Renal pelvis (tissue), 12 donors: ENCODE results near the gene CPN2. TPM values are rescaled to one million over a fixed set of nuclear protein-coding genes. Genes with fewer than 3 reads are reported as not detected.

Experiments used
- DNase-seq: peaks from one replicate; pipeline ENCODE4 v3.0.0-alpha.2; 2013
- long read RNA-seq, 16 experiments: transcript quantifications; one replicate each; lab custom pipeline, GENCODE V29; 2026
- polyA plus RNA-seq, 3 donors: library from polyadenylated mRNA; unstranded; fragments of 120-200 nt; gene quantifications; one replicate each; pipeline ENCODE4 v1.2.1, GENCODE V29; 2013; ENCODE audit not compliant: insufficient read length in 3 of 3

The CPN2 gene, protein sequence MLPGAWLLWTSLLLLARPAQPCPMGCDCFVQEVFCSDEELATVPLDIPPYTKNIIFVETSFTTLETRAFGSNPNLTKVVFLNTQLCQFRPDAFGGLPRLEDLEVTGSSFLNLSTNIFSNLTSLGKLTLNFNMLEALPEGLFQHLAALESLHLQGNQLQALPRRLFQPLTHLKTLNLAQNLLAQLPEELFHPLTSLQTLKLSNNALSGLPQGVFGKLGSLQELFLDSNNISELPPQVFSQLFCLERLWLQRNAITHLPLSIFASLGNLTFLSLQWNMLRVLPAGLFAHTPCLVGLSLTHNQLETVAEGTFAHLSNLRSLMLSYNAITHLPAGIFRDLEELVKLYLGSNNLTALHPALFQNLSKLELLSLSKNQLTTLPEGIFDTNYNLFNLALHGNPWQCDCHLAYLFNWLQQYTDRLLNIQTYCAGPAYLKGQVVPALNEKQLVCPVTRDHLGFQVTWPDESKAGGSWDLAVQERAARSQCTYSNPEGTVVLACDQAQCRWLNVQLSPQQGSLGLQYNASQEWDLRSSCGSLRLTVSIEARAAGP
- under 1 TPM; 0.41 to 0.74 (median 0.62) TPM for polyA plus RNA-seq
- long read RNA-seq, donor 1, result 0 reads
- long read RNA-seq, donor 2, result 0 reads
- long read RNA-seq, donor 3, result 0 reads
- long read RNA-seq, donor 4, result 0 reads
- long read RNA-seq, donor 5, result 0 reads
- long read RNA-seq, donor 6, result 0 reads
- long read RNA-seq, donor 7, result 0 reads
- long read RNA-seq, donor 8, partial matches to known transcripts, result 0 of 1 reads
- long read RNA-seq, donor 8, other reads (novel, unspliced or antisense), result 0 of 1 reads
- long read RNA-seq, donor 9, result 0 reads
- long read RNA-seq, donor 10, result 0 reads
- long read RNA-seq, donor 11, result 0 reads
- long read RNA-seq, donor 12, result 0 reads
- long read RNA-seq, donor 13, result 0 reads
- long read RNA-seq, donor 14, result 0 reads
- long read RNA-seq, donor 15, result 0 reads
- long read RNA-seq, donor 16, result 0 reads

DNA sequence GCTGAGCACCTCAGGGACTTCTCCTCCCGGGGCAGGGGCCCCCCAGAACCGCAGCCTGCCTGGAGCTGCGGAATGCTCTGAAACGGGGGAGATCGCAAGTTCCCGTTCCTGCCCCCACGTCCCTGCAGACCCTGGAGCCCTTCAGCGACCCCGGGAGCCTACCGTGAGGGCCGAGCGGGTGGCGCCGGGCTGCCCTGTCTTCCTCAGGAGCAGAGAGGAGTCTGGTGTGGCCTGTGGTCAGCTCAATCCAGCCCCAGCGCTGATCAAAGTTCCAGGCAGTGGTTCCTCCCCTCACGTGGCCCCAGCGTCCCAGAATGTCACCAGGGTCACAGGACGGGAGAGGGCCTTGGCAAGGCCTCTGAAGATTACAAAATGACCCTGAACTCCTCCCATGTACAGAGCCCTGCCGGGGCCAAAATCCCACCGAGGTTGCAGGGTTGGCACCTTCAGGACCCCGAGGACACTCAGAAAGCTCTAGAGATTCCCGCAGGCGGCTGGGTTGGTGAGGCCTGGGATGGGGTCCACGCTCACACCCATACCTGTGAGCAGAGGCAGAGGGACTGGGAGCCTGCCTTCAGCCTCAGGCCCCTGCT lies at the start of gene CPN2:
Gene CPN2, minus strand, starts transcription at position 249 of the 593 bp plus-strand sequence. CDS start 8,626 bp downstream, outside the sequence.
- no peak for DNase-seq

DNA sequence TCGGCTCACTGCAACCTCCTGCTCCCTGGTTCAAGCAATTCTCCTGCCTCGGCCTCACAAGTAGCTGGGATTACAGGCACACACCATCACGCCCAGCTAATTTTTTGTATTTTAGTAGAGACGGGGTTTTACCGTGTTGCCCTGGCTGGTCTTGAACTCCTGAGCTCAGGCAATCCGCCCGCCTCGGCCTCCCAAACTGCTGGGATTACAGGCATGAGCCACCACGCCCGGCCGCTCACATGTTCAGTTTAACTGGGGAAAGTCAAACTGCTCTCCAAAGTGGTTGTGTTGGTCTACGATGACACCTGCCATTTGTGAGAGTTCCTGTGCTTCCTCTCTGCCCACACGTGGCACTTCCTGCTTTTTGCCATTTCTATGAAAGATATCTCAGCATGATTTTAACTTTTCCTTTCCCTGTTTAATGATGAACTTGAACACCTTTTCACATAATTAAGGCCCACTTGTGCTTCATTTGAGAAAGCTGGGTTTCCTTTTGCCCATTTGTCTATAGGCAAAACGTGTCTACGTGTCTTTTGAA lies 48.8 kb upstream of the CPN2 start:
- DNase-seq, result no peak

DNA sequence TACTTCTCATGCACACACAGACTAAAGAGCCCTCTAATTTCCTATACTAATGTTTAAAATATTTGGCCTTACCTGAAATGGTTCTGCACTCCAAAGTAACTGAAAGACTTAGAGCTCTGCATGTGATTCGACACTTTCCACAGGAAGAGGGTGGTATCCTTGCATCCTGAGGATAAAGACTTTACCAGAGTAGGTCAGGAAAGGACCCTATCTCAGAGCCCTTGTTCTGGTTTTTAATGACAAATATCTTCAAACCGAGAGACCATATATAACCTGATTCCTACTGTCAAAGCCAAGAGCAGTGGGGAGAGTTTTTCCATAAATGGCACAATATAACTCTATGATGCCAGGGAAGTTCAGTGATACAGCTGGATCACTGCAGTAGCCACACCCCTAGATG lies 48.0 kb upstream of the CPN2 start, which contains the start of gene GP5:
Gene GP5, minus strand, starts transcription at position 101 of the 400 bp plus-strand sequence. CDS start 984 bp downstream, outside the sequence.
- DNase-seq, result no peak

DNA sequence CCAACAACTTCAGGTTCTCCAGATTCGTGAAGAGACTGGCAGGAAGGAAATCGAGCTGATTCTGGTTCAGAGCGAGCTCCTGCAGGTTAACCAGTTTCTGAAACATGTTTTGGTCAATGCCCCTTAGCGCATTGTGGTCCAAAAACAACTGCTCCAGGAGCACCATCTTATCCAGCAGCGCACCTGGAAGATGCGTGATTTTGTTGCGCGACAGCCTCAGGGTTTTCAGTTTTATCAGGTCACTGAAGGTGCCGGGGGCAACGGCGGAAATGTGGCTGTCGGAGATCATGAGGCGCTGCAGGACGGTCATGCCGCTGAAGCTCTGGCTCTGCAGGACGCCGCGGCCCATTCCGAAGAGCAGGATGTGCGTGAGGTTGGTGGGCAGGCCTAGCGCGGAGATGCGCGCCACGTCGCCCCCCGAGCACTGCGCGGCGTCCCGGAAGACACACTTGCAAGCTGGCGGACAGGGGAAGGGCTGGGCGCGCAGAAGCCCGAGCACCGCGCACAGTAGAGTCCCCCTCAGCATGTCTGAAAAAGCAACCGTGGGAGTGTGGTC lies 46.7 kb upstream of the CPN2 start:
- no peak for DNase-seq

DNA sequence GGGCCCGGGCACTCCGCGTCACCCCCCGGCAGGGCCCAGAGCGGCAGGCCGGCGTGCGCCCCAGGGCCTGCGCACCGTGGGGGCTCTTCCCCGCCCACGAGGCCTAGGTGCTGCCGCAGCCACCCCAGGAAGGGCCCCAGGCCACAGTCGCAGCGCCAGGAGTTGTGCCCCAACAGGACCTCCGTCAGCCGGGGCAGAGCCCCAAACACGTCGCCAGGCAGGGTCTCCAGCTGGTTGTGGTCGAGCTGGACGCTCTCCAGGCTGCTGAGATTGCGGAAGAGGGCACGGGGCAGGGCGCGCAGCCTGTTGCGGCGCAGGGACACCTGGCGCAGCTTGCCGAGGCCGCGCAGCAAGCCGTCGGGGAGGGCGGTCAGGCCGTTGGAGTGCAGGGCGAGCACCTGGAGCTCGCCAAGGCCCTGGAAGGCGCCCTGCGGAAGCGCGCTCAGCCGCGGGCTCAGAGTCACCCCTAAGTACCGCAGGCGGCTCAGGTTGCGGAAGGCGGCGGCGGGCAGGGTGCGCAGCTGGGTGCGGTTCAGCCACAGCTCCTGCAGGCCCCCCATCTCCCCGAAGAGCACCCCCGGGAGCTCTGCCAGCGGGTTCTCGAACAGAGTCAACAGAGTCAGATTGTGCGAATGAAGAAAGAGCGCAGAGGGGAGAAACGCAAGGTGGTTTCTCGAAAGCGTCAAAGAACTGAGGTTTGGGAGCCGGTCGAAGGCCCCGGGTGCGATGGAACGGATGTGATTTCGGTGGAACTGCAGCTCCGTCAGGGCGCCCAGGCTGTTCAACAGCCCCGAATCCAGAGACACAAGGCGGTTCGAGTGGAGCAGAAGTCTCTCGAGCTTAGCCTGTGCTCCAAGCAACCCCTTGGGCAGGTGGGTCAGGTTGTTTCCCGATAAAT lies 46.0 kb upstream of the CPN2 start:
- DNase-seq, result no peak

DNA sequence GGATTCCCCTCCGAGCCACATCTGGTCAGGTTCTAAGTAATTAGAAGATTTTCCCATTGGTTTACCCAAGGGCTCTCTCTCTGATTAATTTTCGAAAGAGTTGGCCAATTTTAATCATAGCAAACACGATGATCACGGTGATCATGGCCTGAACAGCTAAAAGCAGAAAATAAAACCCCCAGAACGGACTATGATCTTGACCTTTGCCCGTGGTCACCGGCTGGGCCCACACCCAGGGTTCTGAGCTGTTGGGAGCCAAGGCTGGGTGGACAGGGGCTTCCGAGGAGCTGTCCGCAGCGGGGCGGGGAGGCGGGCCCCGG lies 45.4 kb upstream of the CPN2 start:
- DNase-seq, result no peak

DNA sequence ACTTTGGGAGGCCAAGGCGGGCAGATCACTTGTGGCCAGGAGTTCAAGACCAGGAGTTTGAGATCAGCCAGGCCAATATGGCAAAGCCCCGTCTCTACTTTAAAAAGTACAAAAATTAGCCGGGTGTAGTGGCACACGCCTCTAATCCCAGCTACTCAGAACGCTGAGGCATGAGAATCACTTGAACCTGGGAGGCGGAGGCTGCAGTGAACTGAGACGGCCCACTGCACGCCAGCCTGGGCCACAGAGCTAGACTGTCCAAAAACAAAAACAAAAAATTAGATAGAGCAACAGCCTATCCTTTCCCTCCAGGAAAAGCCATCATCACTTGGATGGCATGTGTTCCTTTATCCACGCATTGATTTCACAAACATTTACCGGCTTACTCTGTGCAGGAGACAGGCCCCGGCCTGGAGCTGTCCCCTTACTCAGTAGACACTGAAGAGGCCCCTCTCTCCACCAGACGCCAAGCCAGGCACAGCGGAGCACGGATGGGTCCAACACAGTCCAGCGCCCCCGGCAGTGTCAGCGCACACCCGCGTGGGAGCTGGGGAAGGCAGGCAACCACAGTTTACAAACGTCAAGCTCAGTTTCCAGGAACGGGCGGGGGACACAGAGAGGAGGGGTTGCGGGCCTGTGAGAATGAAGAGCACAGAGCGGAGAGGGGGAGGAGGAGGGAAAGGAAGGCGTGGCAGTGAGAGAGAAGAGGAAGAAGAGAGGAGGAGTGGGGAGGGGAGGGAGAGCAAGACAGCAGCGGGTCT lies 44.8 kb upstream of the CPN2 start:
- peak; percentile 82 for DNase-seq

DNA sequence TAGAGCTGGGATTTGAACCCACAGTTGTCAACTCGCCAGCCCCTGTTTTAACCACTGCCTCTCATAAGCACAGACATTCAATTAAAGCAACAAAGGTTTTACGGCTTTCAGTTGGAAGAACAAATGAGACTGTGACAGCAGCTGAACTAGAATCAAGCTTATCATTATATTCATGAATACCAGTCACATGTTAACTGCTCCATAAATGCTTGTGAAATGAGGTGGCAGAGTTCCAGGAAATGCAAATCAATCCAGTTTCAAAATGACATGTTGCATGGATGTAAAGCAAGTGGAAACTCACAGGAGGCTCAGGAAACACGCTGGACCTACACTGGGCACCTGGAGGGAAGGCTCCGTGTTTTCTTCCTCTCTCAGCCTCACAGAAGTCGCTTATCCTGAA lies 44.1 kb upstream of the CPN2 start:
- DNase-seq, result no peak

DNA sequence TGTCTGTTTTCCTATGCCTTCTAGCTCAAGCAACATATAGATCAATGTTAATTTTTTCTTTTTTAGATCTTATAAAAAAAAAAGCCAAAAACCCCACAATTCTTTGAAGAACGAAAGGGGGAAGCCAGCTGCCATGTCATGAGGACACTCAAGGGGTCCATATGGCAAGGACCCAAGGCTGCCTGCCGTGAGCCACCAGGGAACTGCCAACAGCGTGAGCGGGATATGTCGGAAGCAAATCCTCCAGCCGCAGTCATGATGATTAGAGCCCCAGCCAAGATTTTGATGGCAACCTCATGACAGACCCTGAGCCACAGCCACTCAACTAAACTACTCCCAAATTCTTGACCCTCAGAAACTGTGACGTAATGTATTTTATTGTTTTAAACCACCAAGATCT lies 41.4 kb upstream of the CPN2 start:
- DNase-seq, result no peak

DNA sequence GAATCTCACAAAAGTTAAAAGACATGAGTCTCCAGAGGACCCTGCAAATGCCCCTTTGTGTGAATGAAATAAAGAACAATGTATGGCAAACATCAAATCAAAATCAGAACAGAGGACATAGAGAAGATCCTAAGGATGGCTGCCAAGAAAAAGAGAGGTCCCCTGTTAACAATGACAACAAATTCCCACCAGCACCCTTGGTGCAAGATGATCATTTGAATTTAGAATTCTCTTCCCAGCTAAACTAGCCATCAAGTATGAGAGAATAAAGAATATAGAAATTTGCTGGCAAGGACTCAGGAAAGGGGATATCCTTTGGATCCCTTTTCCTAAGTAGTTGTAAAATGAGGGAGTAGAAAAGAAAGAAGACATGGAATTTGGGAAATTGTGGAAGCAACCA lies 39.7 kb upstream of the CPN2 start:
- no peak for DNase-seq

DNA sequence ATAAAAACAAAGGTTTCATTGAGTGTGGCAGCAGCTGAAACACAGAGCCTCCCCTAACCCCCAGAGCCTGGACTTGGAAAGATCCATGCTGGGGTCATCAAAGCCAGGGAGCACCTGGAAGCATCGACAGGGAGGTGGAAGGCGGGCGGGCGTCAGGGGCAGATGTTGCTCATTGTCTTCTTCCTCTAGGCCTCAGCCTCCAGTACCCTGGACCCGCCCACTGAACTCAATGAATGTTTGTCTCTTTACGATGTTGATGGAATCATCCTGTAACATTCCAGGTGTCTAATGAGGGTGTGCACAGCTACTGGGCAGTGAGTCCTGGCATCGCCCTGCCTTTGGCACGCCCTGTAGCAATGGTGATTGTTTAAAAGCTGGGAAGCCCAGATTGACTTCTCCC lies 38.1 kb upstream of the CPN2 start:
- DNase-seq, result no peak

DNA sequence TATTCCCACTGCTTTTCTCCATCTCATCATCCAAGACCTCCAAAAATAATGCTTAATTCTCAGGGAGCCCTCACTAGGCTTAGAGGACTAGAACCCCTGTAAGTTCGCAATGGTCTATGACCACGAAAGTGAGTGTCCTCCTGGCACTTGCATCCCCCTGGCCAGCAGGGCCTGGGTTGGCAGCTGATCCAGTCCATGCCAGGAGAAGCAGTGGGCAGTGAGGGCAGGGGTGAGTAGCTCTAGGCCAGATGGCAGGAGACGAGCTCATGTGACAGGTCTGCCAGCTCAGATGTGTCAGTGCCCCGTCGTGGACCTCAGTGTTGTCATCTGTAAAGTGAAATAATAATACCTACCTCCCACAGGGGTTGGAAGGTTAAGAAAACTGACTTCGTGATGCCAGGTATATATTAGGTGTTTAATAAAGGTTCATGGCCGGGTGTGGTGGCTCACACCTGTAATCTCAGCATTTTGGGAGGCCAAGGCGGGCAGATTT lies 36.8 kb upstream of the CPN2 start:
- DNase-seq, result no peak

DNA sequence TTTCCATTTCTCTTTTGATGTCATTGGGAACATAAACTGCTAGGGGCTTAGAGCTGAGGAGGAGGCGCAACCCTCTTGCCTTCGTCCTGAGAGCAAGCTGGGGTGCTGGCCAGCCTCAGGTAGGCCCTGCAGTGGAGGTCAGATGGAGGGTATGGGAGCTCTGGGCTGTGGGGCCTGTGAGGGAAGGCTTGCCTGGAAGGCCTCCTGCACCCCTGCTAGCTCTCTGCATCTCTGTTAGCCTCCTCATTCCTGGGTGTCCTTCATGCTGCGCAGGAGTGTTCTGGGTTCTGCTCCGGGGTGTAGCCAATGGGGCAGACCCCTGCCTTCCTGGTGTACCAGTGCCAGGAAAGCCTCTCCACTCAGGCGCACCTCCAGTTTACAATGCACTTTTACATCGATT lies 36.1 kb upstream of the CPN2 start:
- DNase-seq, result no peak

DNA sequence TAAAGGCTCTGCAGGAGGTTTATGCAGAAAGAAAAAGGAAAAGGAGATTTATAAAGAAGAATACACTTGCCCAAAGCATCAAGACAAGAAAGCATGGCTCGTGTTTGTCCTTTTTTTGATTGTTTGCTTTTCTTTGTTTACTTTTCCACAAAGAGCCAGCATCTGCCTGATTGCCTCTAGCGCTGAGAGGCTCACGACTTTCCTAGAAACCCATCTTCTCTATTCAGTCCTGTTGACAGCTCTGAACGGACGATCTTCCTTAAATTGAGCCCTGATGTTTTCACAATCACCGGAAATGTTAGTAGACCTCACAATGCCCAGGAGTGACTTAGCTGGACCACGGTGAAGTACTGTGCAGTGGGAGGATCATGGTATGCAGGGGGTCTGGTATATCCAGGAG lies 35.5 kb upstream of the CPN2 start:
- DNase-seq, result no peak

DNA sequence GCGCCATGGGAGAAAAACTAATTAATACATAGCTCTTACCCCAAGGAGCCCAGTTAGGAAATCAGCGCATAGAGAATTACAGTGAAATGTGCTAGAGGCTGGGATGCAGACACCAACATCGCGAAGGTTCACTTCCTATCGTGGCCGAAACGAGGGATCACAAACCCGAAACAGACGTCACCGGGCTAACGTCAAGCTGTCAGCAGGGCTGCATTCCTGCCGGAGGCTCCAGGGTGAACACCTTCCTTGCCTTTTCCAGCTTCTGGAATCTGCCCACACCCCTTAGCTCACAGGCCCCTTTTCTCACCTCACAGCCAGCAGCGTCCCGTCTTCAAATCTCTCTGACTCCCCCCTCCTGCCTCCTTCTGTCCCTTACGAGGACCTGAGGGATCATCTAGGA lies 34.9 kb upstream of the CPN2 start:
- DNase-seq, result no peak

DNA sequence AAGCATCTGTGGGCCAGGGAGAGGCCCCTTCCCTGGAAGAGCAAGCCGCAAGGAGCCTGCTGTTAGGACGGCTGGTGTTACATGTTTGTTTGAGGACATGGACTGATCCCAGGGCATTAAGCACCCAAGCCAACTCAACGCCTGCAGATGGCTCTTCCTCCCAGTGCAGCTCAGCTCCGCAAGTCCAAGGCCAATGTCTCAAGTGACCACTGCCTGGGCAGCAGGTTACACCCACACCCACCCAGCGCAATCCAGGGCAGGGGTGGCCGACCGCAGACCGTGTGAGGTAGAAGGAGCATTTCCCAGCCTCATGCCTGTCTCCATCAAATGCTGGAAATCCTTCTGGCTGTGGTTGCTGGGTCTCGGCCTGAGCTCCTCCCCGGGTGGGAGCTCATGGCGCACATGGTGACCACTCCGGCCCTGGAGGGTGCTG lies 33.5 kb upstream of the CPN2 start:
- DNase-seq, result no peak

DNA sequence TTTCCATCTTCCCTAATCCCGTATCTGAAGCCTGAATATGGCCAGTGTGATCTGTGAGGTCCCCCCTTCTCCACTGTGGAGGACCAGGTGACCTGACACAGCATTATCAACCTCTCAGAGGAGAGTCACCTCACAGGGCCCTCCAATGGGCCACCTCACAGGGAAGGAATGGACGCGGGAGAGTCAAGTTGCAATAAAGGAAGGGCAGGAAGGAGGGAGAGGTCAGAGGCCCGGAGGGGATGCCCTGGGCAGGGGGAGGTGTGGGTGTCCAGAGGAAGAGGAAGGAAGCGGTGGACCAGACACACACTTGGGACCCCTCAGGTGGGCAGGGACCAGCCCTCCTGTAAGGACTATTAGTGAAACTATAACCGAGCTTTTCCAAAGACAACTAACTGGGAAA lies 33.0 kb upstream of the CPN2 start:
- DNase-seq, result no peak

DNA sequence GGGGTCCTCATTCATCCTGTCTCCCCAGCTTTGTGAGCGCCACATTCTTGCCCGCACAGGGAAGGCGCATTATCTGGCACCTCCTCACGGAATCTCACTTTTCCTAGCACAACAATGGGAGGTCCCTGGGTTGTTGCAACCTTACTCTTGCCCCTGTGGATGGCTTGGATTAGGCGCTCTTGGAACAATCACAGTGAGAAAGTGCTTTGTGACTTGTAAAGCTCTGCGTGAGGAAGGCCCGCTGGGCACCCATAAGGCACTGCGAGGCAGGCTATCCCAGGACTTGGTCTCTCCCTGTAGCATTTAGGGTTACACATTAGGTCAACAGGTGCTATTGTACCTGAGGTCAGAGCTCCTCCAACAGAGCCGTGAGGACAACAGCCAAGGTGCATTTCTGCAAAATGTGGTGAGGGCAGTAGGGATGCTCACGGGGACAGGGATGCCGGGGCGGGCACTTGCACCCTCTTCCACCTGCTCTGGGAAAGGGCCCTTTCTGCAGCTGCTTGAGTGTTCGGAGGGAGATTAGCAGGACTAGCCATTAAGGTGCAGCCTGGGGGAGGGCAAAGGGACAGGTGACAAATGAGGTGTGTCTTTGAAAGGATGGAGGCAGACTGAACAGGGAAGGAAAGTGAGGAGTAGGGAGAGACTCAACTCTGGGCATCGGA lies 32.3 kb upstream of the CPN2 start:
- no peak for DNase-seq

DNA sequence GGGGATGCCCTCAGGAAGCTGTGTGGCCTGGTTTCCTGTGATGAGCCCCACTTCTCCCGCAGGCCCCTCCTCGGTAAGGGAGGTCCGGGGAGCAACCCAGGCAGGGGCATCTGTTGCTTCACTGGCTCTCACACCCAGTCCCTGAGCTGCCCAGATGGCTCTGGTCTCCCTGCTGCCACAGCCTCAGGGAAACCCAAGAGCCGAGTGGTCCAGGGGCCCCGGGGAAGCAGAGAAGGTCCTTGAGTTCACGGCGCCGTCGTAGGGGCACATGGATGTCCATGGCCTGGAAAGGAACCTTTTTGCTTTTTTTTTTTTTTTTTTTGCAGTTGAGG lies 31.7 kb upstream of the CPN2 start:
- DNase-seq, result no peak
